H1 (cell line): ENCODE measurements around the gene CTH. TPM values are rescaled to one million over a fixed set of nuclear protein-coding genes. Genes with fewer than 3 reads are reported as not detected.

Experiments used
- CTCF ChIA-PET: fragments of 300-600 bp; sonication (Branson Sonifier 250); formaldehyde crosslinking; loops from one replicate; lab custom pipeline; 2021; ENCODE audit not compliant: partially characterized antibody; lab: Charles Lee
- POLR2A ChIA-PET: fragments of 300-600 bp; sonication (Branson Sonifier 250); formaldehyde crosslinking; loops from one replicate; lab custom pipeline; 2021; ENCODE audit warnings: inconsistent platforms; ENCODE audit not compliant: partially characterized antibody; lab: Charles Lee
- DNase-seq, 2 experiments: peaks; one replicate each; pipeline versions ENCODE4 v3.0.0 to v3.0.0-alpha.2; 2010 to 2022; ENCODE audit warnings: low spot score in 2 of 2, low read depth in 1 of 2, mixed read lengths in 1 of 2
- FAIRE-seq: peaks from 2 replicates; lab custom pipeline; 2011; peaks lifted over from hg19 to GRCh38; lab: Jason Lieb, UNC
- H2AFZ ChIP-seq: 2 replicates; pipeline ENCODE4 v1.8.1; 2012; ENCODE audit warnings: low read length, inconsistent platforms
- H2AK5ac ChIP-seq: 2 replicates; pipeline ENCODE4 v1.6.1; 2013; ENCODE audit warnings: low read depth, low read length
- H2BK120ac ChIP-seq: replicated peaks from 2 replicates; pipeline ENCODE3; 2013; ENCODE audit warnings: low read depth, low read length, inconsistent platforms
- H2BK12ac ChIP-seq: 2 replicates; pipeline ENCODE4 v1.6.1; 2013; ENCODE audit warnings: low read depth, low read length
- H2BK15ac ChIP-seq: 2 replicates; pipeline ENCODE4 v1.6.1; 2013; ENCODE audit warnings: low read length
- H2BK20ac ChIP-seq: 2 replicates; pipeline ENCODE4 v1.6.1; 2013; ENCODE audit warnings: low read length
- H2BK5ac ChIP-seq: 2 replicates; pipeline ENCODE4 v1.6.1; 2013; ENCODE audit warnings: low read depth, low read length
- H3K14ac ChIP-seq: 2 replicates; pipeline ENCODE4 v1.6.1; 2013; ENCODE audit warnings: inconsistent platforms; ENCODE audit not compliant: insufficient read length
- H3K18ac ChIP-seq: 2 replicates; pipeline ENCODE4 v1.6.1; 2013; ENCODE audit warnings: low read length; ENCODE audit errors: extremely low read depth
- H3K23ac ChIP-seq: 2 replicates; pipeline ENCODE4 v1.6.1; 2013; ENCODE audit warnings: inconsistent platforms; ENCODE audit not compliant: insufficient read length
- H3K23me2 ChIP-seq: 2 replicates; pipeline ENCODE4 v1.6.1; 2013; ENCODE audit warnings: low read depth, low read length
- H3K27ac ChIP-seq: 2 replicates; pipeline ENCODE4 v1.6.1; 2011; ENCODE audit warnings: low read depth, low read length, inconsistent platforms
- H3K27me3 ChIP-seq, 4 experiments: replicated peaks in 1 of 4; 1 replicate in 1 of 4; 2 replicates in 3 of 4; pipeline versions ENCODE4 v1.6.1 to v1.8.1; 2011 to 2013; ENCODE audit warnings: low read length in 3 of 4, mild to moderate bottlenecking in 3 of 4, inconsistent platforms in 2 of 4, mixed read lengths in 2 of 4, moderate library complexity in 1 of 4; ENCODE audit not compliant: control insufficient read depth in 3 of 4, insufficient read depth in 3 of 4; ENCODE audit errors: extremely low read depth in 1 of 4
- H3K36me3 ChIP-seq, 4 experiments: 2 replicates each; pipeline versions ENCODE4 v1.6.1 to v1.8.1; 2011 to 2013; ENCODE audit warnings: mild to moderate bottlenecking in 4 of 4, low read length in 3 of 4, moderate library complexity in 2 of 4, control low read depth in 1 of 4, inconsistent platforms in 1 of 4; ENCODE audit not compliant: insufficient read depth in 4 of 4, control insufficient read depth in 2 of 4
- H3K4ac ChIP-seq: replicated peaks from 2 replicates; pipeline ENCODE3; 2013; ENCODE audit warnings: low read length, low read depth, mixed read lengths, inconsistent platforms; ENCODE audit not compliant: insufficient read length
- H3K4me1 ChIP-seq, 4 experiments: replicated peaks in 1 of 4; 1 replicate in 1 of 4; 2 replicates in 3 of 4; pipeline versions ENCODE4 v1.6.1 to v1.8.1; 2011 to 2013; ENCODE audit warnings: low read length in 3 of 4, inconsistent platforms in 2 of 4, mixed read lengths in 1 of 4; ENCODE audit not compliant: insufficient read depth in 4 of 4, control insufficient read depth in 3 of 4
- H3K4me2 ChIP-seq, 2 experiments: 2 replicates each; pipeline versions ENCODE4 v1.6.1 to v1.8.1; 2011 to 2013; ENCODE audit warnings: low read depth in 2 of 2, low read length in 2 of 2, control low read depth in 1 of 2, inconsistent platforms in 1 of 2, mild to moderate bottlenecking in 1 of 2; ENCODE audit not compliant: insufficient read depth in 1 of 2
- H3K4me3 ChIP-seq, 4 experiments: fragments of 200-600, 300-600 bp in 1 of 4; sonication (generic), shearing (Covaris generic), sonication (Bioruptor Twin) in 1 of 4; 2 replicates each; pipeline versions ENCODE4 v1.5.1 to v1.8.1; 2011 to 2016; ENCODE audit warnings: low read length in 4 of 4, low read depth in 3 of 4, control low read depth in 2 of 4, inconsistent platforms in 2 of 4, mild to moderate bottlenecking in 2 of 4, mixed read lengths in 1 of 4, moderate library complexity in 1 of 4; ENCODE audit not compliant: insufficient read depth in 2 of 4; ENCODE audit errors: extremely low read depth in 1 of 4
- H3K56ac ChIP-seq: replicated peaks from 2 replicates; pipeline ENCODE3; 2013; ENCODE audit warnings: low read depth, mild to moderate bottlenecking, mixed read lengths, low read length, inconsistent platforms; ENCODE audit not compliant: insufficient read length
- H3K79me1 ChIP-seq: 2 replicates; pipeline ENCODE4 v1.6.1; 2013; ENCODE audit warnings: low read depth, low read length, control low read depth
- H3K79me2 ChIP-seq, 2 experiments: 2 replicates each; pipeline versions ENCODE4 v1.6.1 to v1.8.1; 2012 to 2013; ENCODE audit warnings: low read length in 2 of 2, mild to moderate bottlenecking in 2 of 2, inconsistent platforms in 1 of 2; ENCODE audit not compliant: insufficient read depth in 2 of 2, control insufficient read depth in 1 of 2
- H3K9ac ChIP-seq, 4 experiments: replicated peaks in 1 of 4; 1 replicate in 1 of 4; 2 replicates in 3 of 4; pipeline versions ENCODE4 v1.6.1 to v1.8.1; 2011 to 2013; ENCODE audit warnings: low read depth in 3 of 4, low read length in 3 of 4, control low read depth in 2 of 4, mild to moderate bottlenecking in 2 of 4, moderate library complexity in 2 of 4, inconsistent platforms in 1 of 4; ENCODE audit errors: extremely low read depth in 1 of 4
- H3K9me3 ChIP-seq, 2 experiments: 2 replicates each; pipeline versions ENCODE4 v1.6.1 to v1.8.1; 2012 to 2013; ENCODE audit warnings: mild to moderate bottlenecking in 2 of 2, moderate library complexity in 2 of 2, control low read depth in 1 of 2, inconsistent platforms in 1 of 2, low read depth in 1 of 2, low read length in 1 of 2, mixed read lengths in 1 of 2; ENCODE audit not compliant: insufficient read depth in 2 of 2
- H4K20me1 ChIP-seq, 2 experiments: replicated peaks in 1 of 2; 2 replicates each; pipeline versions ENCODE3 to v1.8.1; 2011 to 2013; ENCODE audit warnings: inconsistent platforms in 2 of 2, low read length in 2 of 2, mild to moderate bottlenecking in 1 of 2; ENCODE audit not compliant: insufficient read depth in 2 of 2, control insufficient read depth in 1 of 2
- H4K5ac ChIP-seq: 2 replicates; pipeline ENCODE4 v1.6.1; 2013; ENCODE audit warnings: low read length, low read depth, mixed read lengths, inconsistent platforms; ENCODE audit not compliant: insufficient read length
- H4K8ac ChIP-seq: 2 replicates; pipeline ENCODE4 v1.8.0; 2013; ENCODE audit warnings: mild to moderate bottlenecking, moderate library complexity, low read length, inconsistent platforms; ENCODE audit not compliant: insufficient read depth; ENCODE audit errors: extremely low read depth
- H4K91ac ChIP-seq: replicated peaks from 2 replicates; pipeline ENCODE3; 2013; ENCODE audit warnings: low read length, mixed read lengths, inconsistent platforms; ENCODE audit not compliant: insufficient read length
- ATF3 ChIP-seq: IDR thresholded peaks from 2 replicates; pipeline ENCODE4 v1.6.1; 2011; ENCODE audit warnings: low read depth, mild to moderate bottlenecking, low read length; ENCODE audit not compliant: insufficient read depth
- BACH1 ChIP-seq: IDR thresholded peaks from 2 replicates; pipeline ENCODE4 v1.6.1; 2012; ENCODE audit warnings: low read length, improper control_type of control experiment
- CBX5 ChIP-seq: fragments of 300-800, 300-1000 bp; sonication (generic); IDR thresholded peaks from 2 replicates; pipeline ENCODE4 v1.7.1; 2016; ENCODE audit warnings: antibody characterized with exemption, low read length, low read depth
- EP300 ChIP-seq, 2 experiments: IDR thresholded peaks; 1 replicate in 1 of 2; 2 replicates in 1 of 2; pipeline ENCODE4 v1.6.1; 2011 to 2012; ENCODE audit warnings: low read depth in 2 of 2, low read length in 2 of 2, mild to moderate bottlenecking in 2 of 2, borderline replicate concordance in 1 of 2, inconsistent platforms in 1 of 2, moderate library complexity in 1 of 2
- HDAC2 ChIP-seq, 2 experiments: fragments of 300-600 bp in 1 of 2; sonication (generic) in 1 of 2; IDR thresholded peaks; 2 replicates each; pipeline ENCODE4 v1.6.1; 2011 to 2012; ENCODE audit warnings: low read depth in 2 of 2, low read length in 2 of 2, mild to moderate bottlenecking in 2 of 2, moderate library complexity in 2 of 2, borderline replicate concordance in 1 of 2, inconsistent platforms in 1 of 2
- JUN ChIP-seq: IDR thresholded peaks from 2 replicates; pipeline ENCODE4 v1.6.1; 2011; ENCODE audit warnings: low read depth, mild to moderate bottlenecking, improper control_type of control experiment, low read length
- MAFK ChIP-seq: IDR thresholded peaks from 2 replicates; pipeline ENCODE4 v1.6.1; 2012; ENCODE audit warnings: low read depth, mild to moderate bottlenecking, improper control_type of control experiment, low read length
- POU5F1 ChIP-seq: IDR thresholded peaks from 2 replicates; pipeline ENCODE4 v1.6.1; 2011; ENCODE audit warnings: low read depth, mild to moderate bottlenecking, low read length, moderate library complexity
- RFX5 ChIP-seq: IDR thresholded peaks from 2 replicates; pipeline ENCODE4 v1.6.1; 2011; ENCODE audit warnings: low read depth, low read length, improper control_type of control experiment, borderline replicate concordance
- RXRA ChIP-seq: IDR thresholded peaks from 2 replicates; pipeline ENCODE4 v1.6.1; 2011; ENCODE audit warnings: low read depth, mild to moderate bottlenecking, low read length, moderate library complexity; ENCODE audit not compliant: insufficient read depth
- SIRT6 ChIP-seq: IDR thresholded peaks from one replicate; pipeline ENCODE4 v1.7.1; 2012; ENCODE audit warnings: low read length, inconsistent platforms
- SP2 ChIP-seq: IDR thresholded peaks from 2 replicates; pipeline ENCODE4 v1.6.1; 2012; ENCODE audit warnings: mild to moderate bottlenecking, low read length, inconsistent platforms
- SP4 ChIP-seq: IDR thresholded peaks from 2 replicates; pipeline ENCODE4 v1.6.1; 2012; ENCODE audit warnings: low read length, inconsistent platforms
- TBP ChIP-seq: IDR thresholded peaks from 2 replicates; pipeline ENCODE4 v1.6.1; 2011; ENCODE audit warnings: low read depth, low read length, improper control_type of control experiment
- whole genome bisulfite sequencing, 2 experiments: shearing (Covaris generic) in 1 of 2; methylation state at CpG; one replicate each; pipeline versions ENCODE4 v1.1.6 to v1.1.7; 2013 to 2015; ENCODE audit warnings: low lambda C conversion rate in 2 of 2, mixed read lengths in 2 of 2, inconsistent platforms in 1 of 2, low coverage in 1 of 2, missing lambda C conversion rate in 1 of 2; ENCODE audit not compliant: insufficient replicate concordance in 2 of 2, insufficient coverage in 1 of 2, insufficient read length in 1 of 2; ENCODE audit errors: extremely low coverage in 1 of 2, missing lambda C conversion rate in 1 of 2; 5-methylcytosine and 5-hydroxymethylcytosine counted together
- polyA plus RNA-seq, 7 experiments: library from polyadenylated mRNA; depleted of rRNA in 3 of 7; stranded (reverse) in 5 of 7; unstranded in 2 of 7; fragments of >200 nt in 5 of 7; fragments of 200-250 nt in 2 of 7; gene quantifications; 1 replicate in 5 of 7; 2 replicates in 1 of 7; 4 replicates in 1 of 7; pipeline versions ENCODE4 v1.2.1 to v1.2.3, GENCODE V29; 2011 to 2013; ENCODE audit warnings: missing spikeins in 2 of 7, mixed read lengths in 2 of 7
- total RNA-seq: library from RNA; stranded (reverse); fragmentation: NEBNext Ultra II Directional; extraction: Animal tissue kit (Norgen Biotek cat#: 25700); gene quantifications from 2 replicates; pipeline ENCODE4 v1.2.1, GENCODE V29; 2021

Gene CTH
- total and polyA plus RNA-seq, 2 of the 8 experiments (the other 6 are each of a cell fraction or from before 2014, with no cell fraction given): 31.7 to 33.2 TPM

GRCh38 chr1:70429757-70430156 lies 18.7 kb downstream of the CTH start:
- H2BK5ac ChIP-seq: no peak overlapping the region
- no peaks in the 10 kb centered on the region for H3K9me3 ChIP-seq
- no peak overlapping the region for H4K8ac ChIP-seq
- no peak overlapping the region for H3K4ac ChIP-seq
- no peaks in the 10 kb centered on the region for H3K23me2 ChIP-seq
- no peak overlapping the region for H4K91ac ChIP-seq
- H3K4me3 ChIP-seq: no peak overlapping the region
- H2BK15ac ChIP-seq: no peak overlapping the region
- H2BK20ac ChIP-seq: no peak overlapping the region
- no peaks in the 10 kb centered on the region for H3K79me2 ChIP-seq
- no peak overlapping the region for H3K9ac ChIP-seq
- peaks cover 0 to 6% (median 0%) of the 10 kb centered on the region in 4 experiments; a peak in 1 of 7 replicates for H3K4me1 ChIP-seq
- H3K36me3 ChIP-seq: peaks cover 6 to 86% (median 40%) of the 10 kb centered on the region in 4 experiments
- no peak overlapping the region for H3K27ac ChIP-seq
- DNase-seq (no peak), FAIRE-seq (no peak)
- no peak overlapping the region for H3K56ac ChIP-seq
- no peak overlapping the region for H2AK5ac ChIP-seq
- H3K18ac ChIP-seq: no peak overlapping the region
- H3K4me2 ChIP-seq: no peak overlapping the region
- no peak overlapping the region for H2BK12ac ChIP-seq
- no peaks in the 10 kb centered on the region for H4K20me1 ChIP-seq
- H3K27me3 ChIP-seq: no peaks in the 10 kb centered on the region
- H3K79me1 ChIP-seq: no peaks in the 10 kb centered on the region
- no peak overlapping the region for H3K23ac ChIP-seq
- H2AFZ ChIP-seq: no peak overlapping the region
- 92% methylated on average over 1 of the region's 1 CpG; no CpG with 5 or more reads in 1 of the 2 experiments for WGBS, 2 experiments
- no peak overlapping the region for H2BK120ac ChIP-seq
- ChIA-PET POLR2A (interaction anchor here (0.7 to 1.4 kb wide), 3 partner anchors 8 to 14 kb away, joined by 3 to 4 read pairs (median 3); no protein-coding TSS in a partner anchor), CTCF (interaction anchor here (0.6 to 1.5 kb wide), 2 partner anchors 69 to 115 kb away, joined by 3 to 5 read pairs; no protein-coding TSS in a partner anchor)
- no peak overlapping the region for H3K14ac ChIP-seq
- H4K5ac ChIP-seq: no peak overlapping the region
- no peak for TF ChIP-seq SP4
- no peak for TF ChIP-seq HDAC2 (IDR thresholded peaks at IDR 0.05; ENCODE audit: borderline replicate concordance in 1 of 2, low read depth in 2 of 2, low read length in 2 of 2)
- TF ChIP-seq RFX5: no peak
- TF ChIP-seq JUN: no peak
- TF ChIP-seq CBX5: no peak
- TF ChIP-seq RXRA: no peak
- no peak for TF ChIP-seq MAFK
- TF ChIP-seq ATF3: no peak
- no peak for TF ChIP-seq SIRT6
- no peak for TF ChIP-seq EP300 (IDR thresholded peaks at IDR 0.05; ENCODE audit: borderline replicate concordance in 1 of 2, low read depth in 2 of 2, low read length in 2 of 2)
- TF ChIP-seq SP2: no peak
- no peak for TF ChIP-seq POU5F1
- TF ChIP-seq BACH1: no peak
- TF ChIP-seq TBP: no peak
